ENCODE data around the gene ATAT1. TPM values are rescaled to one million over a fixed set of nuclear protein-coding genes. Genes with fewer than 3 reads are reported as not detected.

The ATAT1 gene
- total and polyA plus RNA-seq, 2 of the 4 experiments (the other 2 are of a cell fraction), result 5.6 to 15.5 TPM

DNA sequence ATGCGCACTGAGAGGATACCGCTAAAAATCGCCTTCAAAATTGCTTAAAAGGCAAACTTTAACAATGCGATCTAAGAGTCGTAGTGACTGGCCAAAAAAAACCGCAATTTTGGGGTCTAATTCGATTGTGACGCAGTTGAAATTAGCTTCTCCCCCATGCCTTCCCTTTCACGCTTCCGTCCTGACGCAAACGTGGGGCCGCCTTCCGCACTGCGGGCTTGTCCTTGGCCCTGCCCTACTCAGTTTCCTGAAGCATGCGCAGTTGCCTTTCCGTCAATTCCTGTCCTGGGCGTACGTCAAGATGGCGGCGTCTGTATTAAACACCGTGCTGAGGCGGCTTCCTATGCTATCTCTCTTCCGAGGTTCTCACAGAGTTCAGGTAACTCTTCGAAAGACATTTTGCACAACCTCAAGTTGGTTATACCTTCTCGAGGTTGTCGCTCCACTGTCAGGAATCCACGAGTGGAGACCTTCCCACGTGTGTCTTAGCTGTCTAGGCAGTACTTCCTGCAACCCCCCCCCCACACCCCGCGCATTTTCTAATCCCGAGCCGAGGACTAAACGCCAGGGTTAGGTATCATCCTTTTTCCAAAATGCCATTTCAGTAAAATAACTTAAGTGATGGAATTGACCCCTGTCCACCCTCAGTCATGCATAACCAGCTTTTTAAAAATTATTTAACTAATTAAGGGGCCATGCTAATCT lies 9.0 kb upstream of the ATAT1 start, which contains the start of gene MRPS18B:
Gene MRPS18B, plus strand, starts transcription at position 276 of the 705 bp plus-strand sequence. Its CDS starts 26 bp downstream, at position 302.
- peak within 1 kb of the TSS; percentile 99 for H3K23ac ChIP-seq (ENCODE audit: low read depth, low read length)
- H3K56ac ChIP-seq (ENCODE audit: extremely low read depth, insufficient read depth, low read length), result peak within 1 kb of the TSS; percentile 100
- H4K5ac ChIP-seq (ENCODE audit: low read depth, low read length), result peak within 1 kb of the TSS; percentile 97
- in situ Hi-C loops (cut with MboI; ENCODE audit: low sequenced_read_pairs) (no loop called here), dilution Hi-C loops (cut with HindIII; ENCODE audit: low sequenced_read_pairs, unreplicated experiment) (no loop called here), intact Hi-C loops (cut with micrococcal nuclease) (loop anchor here (1.0 to 2.0 kb wide), 2 partner anchors 9 to 103 kb away; partner anchors contain the start of genes ATAT1 and TUBB)
- peaks cover 25% of the 10 kb centered on the region for H4K20me1 ChIP-seq (ENCODE audit: insufficient read depth, low read length)
- ChIA-PET POLR2A (ENCODE audit: unreplicated experiment) (interaction anchor here (0.6 to 1.0 kb wide), 2 partner anchors 8 to 47 kb away, joined by 4 to 5 read pairs; partner anchors contain the start of gene ATAT1), CTCF (interaction anchor here (0.7 to 1.4 kb wide), 2 partner anchors 36 to 55 kb away, joined by 3 to 4 read pairs; partner anchors contain the start of gene DHX16)
- peak; percentile 98 for DNase-seq
- 0% methylated on average over 26 of the region's 34 CpGs; no CpG with 5 or more reads in 1 of the 2 experiments for WGBS, 2 experiments (ENCODE audit: extremely low coverage in 2 of 2, insufficient read length in 1 of 2)
- H3K79me1 ChIP-seq (ENCODE audit: low read depth in 1 of 2, low read length in 2 of 2), result peaks cover 20 to 48% of the 10 kb centered on the region in 2 experiments
- H2BK120ac ChIP-seq (ENCODE audit: low read depth, low read length), result peak within 1 kb of the TSS; percentile 96
- peak within 1 kb of the TSS; percentile 99 for H3K14ac ChIP-seq (replicated peaks; ENCODE audit: low read depth, low read length)
- H3K36me3 ChIP-seq (ENCODE audit: control insufficient read depth, insufficient read depth, low read length), result peaks cover 19% of the 10 kb centered on the region
- peak within 1 kb of the TSS; percentile 87 to 100 for H4K8ac ChIP-seq (ENCODE audit: low read depth in 2 of 2, low read length in 2 of 2)
- H3K9me3 ChIP-seq (ENCODE audit: control insufficient read depth, insufficient read depth, low read length), result no peaks in the 10 kb centered on the region
- TSS peak; percentile 91 for BruUV-seq (replicated peaks)
- peak within 1 kb of the TSS; percentile 96 for H3K4me2 ChIP-seq (ENCODE audit: low read depth, low read length)
- H3K27me3 ChIP-seq (ENCODE audit: control insufficient read depth, insufficient read depth, low read length), result no peaks in the 10 kb centered on the region
- peak within 1 kb of the TSS; percentile 90 for H2AFZ ChIP-seq (replicated peaks; ENCODE audit: low read length, poor library complexity)
- H3K4me1 ChIP-seq (ENCODE audit: control insufficient read depth, insufficient read depth, low read length), result peaks cover 6% of the 10 kb centered on the region
- peak within 1 kb of the TSS; percentile 99 for H2AK5ac ChIP-seq (ENCODE audit: low read depth, low read length)
- TF ChIP-seq MAFK (IDR thresholded peaks at IDR 0.05; ENCODE audit: low read depth, low read length) (peak; percentile 31; the same call in 1 of the 2 replicates), MXI1 (IDR thresholded peaks at IDR 0.05; ENCODE audit: borderline replicate concordance, low read depth, low read length) (peak; percentile 99), SMC3 (IDR thresholded peaks at IDR 0.05; ENCODE audit: low read depth, low read length) (no peak), FOS (IDR thresholded peaks at IDR 0.05; ENCODE audit: low read depth, low read length) (no peak), MAZ (IDR thresholded peaks at IDR 0.05; ENCODE audit: borderline replicate concordance, low read depth, low read length) (peak; percentile 25; the same call in 1 of the 2 replicates), CEBPB (IDR thresholded peaks at IDR 0.05; ENCODE audit: low read depth, low read length) (peak; percentile 75)
- TF ChIP-seq, protein P1, sequence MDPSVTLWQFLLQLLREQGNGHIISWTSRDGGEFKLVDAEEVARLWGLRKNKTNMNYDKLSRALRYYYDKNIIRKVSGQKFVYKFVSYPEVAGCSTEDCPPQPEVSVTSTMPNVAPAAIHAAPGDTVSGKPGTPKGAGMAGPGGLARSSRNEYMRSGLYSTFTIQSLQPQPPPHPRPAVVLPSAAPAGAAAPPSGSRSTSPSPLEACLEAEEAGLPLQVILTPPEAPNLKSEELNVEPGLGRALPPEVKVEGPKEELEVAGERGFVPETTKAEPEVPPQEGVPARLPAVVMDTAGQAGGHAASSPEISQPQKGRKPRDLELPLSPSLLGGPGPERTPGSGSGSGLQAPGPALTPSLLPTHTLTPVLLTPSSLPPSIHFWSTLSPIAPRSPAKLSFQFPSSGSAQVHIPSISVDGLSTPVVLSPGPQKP (IDR thresholded peaks at IDR 0.05; ENCODE audit: borderline replicate concordance, low read depth, low read length), result no peak
- ATAC-seq (ENCODE audit: low read depth), result peak; percentile 83
- H3K18ac ChIP-seq (ENCODE audit: low read depth, low read length), result peak within 1 kb of the TSS; percentile 91
- H2AK9ac ChIP-seq (replicated peaks; ENCODE audit: low read depth, low read length, poor library complexity), result peak within 1 kb of the TSS; percentile 100
- H3K4me3 ChIP-seq (ENCODE audit: insufficient read depth, low read depth, low read length), result peak within 1 kb of the TSS; percentile 73
- peak within 1 kb of the TSS; percentile 96 for H2BK20ac ChIP-seq (ENCODE audit: low read depth, low read length)
- H4K91ac ChIP-seq (ENCODE audit: insufficient read depth, low read depth, low read length), result peak within 1 kb of the TSS; percentile 99
- H2BK15ac ChIP-seq (ENCODE audit: low read depth, low read length), result peak within 1 kb of the TSS; percentile 88
- H3K4ac ChIP-seq (ENCODE audit: low read depth, low read length), result peak within 1 kb of the TSS; percentile 99
- peak within 1 kb of the TSS; percentile 99 for H3K9ac ChIP-seq (ENCODE audit: low read depth, low read length)
- peaks cover 5% of the 10 kb centered on the region for H3K9me1 ChIP-seq (ENCODE audit: insufficient read depth, low read length)
- H2BK5ac ChIP-seq (ENCODE audit: low read depth, low read length, poor library complexity, severe bottlenecking), result peak within 1 kb of the TSS; percentile 92
- H3K27ac ChIP-seq (ENCODE audit: insufficient read depth, low read length), result peak within 1 kb of the TSS; percentile 91
